SK-N-SH treated with all-trans-retinoic acid at 6 μM for 48 hours (cell line): ENCODE results near the gene TNRC6B.

Experiments used
- ATAC-seq: fragments of 200-7000 bp; cut with Tn5 transposase; 3 replicates; pipeline ENCODE4 v1.9.1; 2020; ENCODE audit warnings: mild to moderate bottlenecking, moderate library complexity
- ARNTL ChIP-seq: fragments of 450-650 bp; formaldehyde crosslinking; IDR thresholded peaks from 2 replicates; pipeline ENCODE4 v1.5.0; 2020; ENCODE audit warnings: low read depth, mild to moderate bottlenecking, moderate library complexity, borderline replicate concordance
- BACH2 ChIP-seq: fragments of 250-450 bp; sonication (Bioruptor Pico); IDR thresholded peaks from 2 replicates; pipeline ENCODE4 v1.9.0; 2021; ENCODE audit warnings: mild to moderate bottlenecking, borderline replicate concordance
- CSDC2 ChIP-seq: fragments of 250-450 bp; sonication (Bioruptor Pico); IDR thresholded peaks from 2 replicates; pipeline ENCODE4 v1.5.0; 2020; ENCODE audit warnings: mild to moderate bottlenecking, moderate library complexity
- ESRRG ChIP-seq: fragments of 250-450 bp; sonication (Bioruptor Pico); IDR thresholded peaks from 2 replicates; pipeline ENCODE4 v1.6.1; 2021; ENCODE audit warnings: mild to moderate bottlenecking
- GLIS3 ChIP-seq: fragments of 250-450 bp; sonication (Bioruptor Pico); IDR thresholded peaks from 2 replicates; pipeline ENCODE4 v1.5.0; 2020; ENCODE audit warnings: mild to moderate bottlenecking, moderate library complexity
- ISL1 ChIP-seq: fragments of 250-450 bp; sonication (Bioruptor Pico); IDR thresholded peaks from 2 replicates; pipeline ENCODE4 v2.1.2; 2022; ENCODE audit warnings: mild to moderate bottlenecking, moderate library complexity
- OSR1 ChIP-seq: fragments of 250-450 bp; sonication (Bioruptor Pico); IDR thresholded peaks from 2 replicates; pipeline ENCODE4 v1.8.0; 2022; ENCODE audit warnings: moderate library complexity, mild to moderate bottlenecking, inconsistent platforms
- PPARA ChIP-seq: fragments of 250-450 bp; sonication (Bioruptor Pico); IDR thresholded peaks from 2 replicates; pipeline ENCODE4 v1.5.0; 2020; ENCODE audit warnings: mild to moderate bottlenecking, borderline replicate concordance
- RARB ChIP-seq: fragments of 250-450 bp; sonication (Bioruptor Pico); IDR thresholded peaks from 2 replicates; pipeline ENCODE4 v1.8.0; 2021; ENCODE audit warnings: mild to moderate bottlenecking, moderate library complexity
- SNAI2 ChIP-seq: fragments of 250-450 bp; sonication (Bioruptor Pico); IDR thresholded peaks from 2 replicates; pipeline ENCODE4 v1.5.0; 2020; ENCODE audit warnings: mild to moderate bottlenecking, moderate library complexity
- TCF4 ChIP-seq: fragments of 250-450 bp; sonication (Bioruptor Pico); IDR thresholded peaks from 2 replicates; pipeline ENCODE4 v1.8.0; 2021; ENCODE audit warnings: mild to moderate bottlenecking, moderate library complexity, borderline replicate concordance
- TOX ChIP-seq: fragments of 250-450 bp; sonication (Bioruptor Pico); IDR thresholded peaks from 2 replicates; pipeline ENCODE4 v1.8.0; 2021; ENCODE audit warnings: mild to moderate bottlenecking, moderate library complexity, borderline replicate concordance
- ZFP3 ChIP-seq: fragments of 250-450 bp; sonication (Bioruptor Pico); IDR thresholded peaks from 2 replicates; pipeline ENCODE4 v1.5.0; 2020; ENCODE audit warnings: mild to moderate bottlenecking, moderate library complexity
- ZFP30 ChIP-seq: fragments of 450-650 bp; formaldehyde crosslinking; IDR thresholded peaks from 2 replicates; pipeline ENCODE4 v1.5.0; 2022; ENCODE audit warnings: mild to moderate bottlenecking, moderate library complexity
- ZNF70 ChIP-seq: fragments of 450-650 bp; formaldehyde crosslinking; IDR thresholded peaks from 2 replicates; pipeline ENCODE4 v1.5.0; 2020; ENCODE audit warnings: mild to moderate bottlenecking, moderate library complexity
- ZNF8 ChIP-seq: fragments of 450-650 bp; formaldehyde crosslinking; IDR thresholded peaks from 2 replicates; pipeline ENCODE4 v1.5.0; 2020; ENCODE audit warnings: mild to moderate bottlenecking, moderate library complexity
- TF ChIP-seq, protein P1 (sequence below): fragments of 250-450 bp; sonication (Bioruptor Pico); IDR thresholded peaks from 2 replicates; pipeline ENCODE4 v1.5.1; 2021; ENCODE audit warnings: mild to moderate bottlenecking, moderate library complexity
- TF ChIP-seq, protein P2 (sequence below): fragments of 250-450 bp; sonication (Bioruptor Pico); IDR thresholded peaks from 2 replicates; pipeline ENCODE4 v1.8.0; 2020; ENCODE audit warnings: mild to moderate bottlenecking, moderate library complexity, borderline replicate concordance
- TF ChIP-seq, protein P3 (sequence below): fragments of 250-450 bp; sonication (Bioruptor Pico); IDR thresholded peaks from 2 replicates; pipeline ENCODE4 v1.5.0; 2020; ENCODE audit warnings: mild to moderate bottlenecking, moderate library complexity
- TF ChIP-seq, protein P4 (sequence below): fragments of 250-450 bp; sonication (Bioruptor Pico); IDR thresholded peaks from 2 replicates; pipeline ENCODE4 v1.8.0; 2021; ENCODE audit warnings: low read depth, mild to moderate bottlenecking, moderate library complexity, borderline replicate concordance

Gene TNRC6B

DNA sequence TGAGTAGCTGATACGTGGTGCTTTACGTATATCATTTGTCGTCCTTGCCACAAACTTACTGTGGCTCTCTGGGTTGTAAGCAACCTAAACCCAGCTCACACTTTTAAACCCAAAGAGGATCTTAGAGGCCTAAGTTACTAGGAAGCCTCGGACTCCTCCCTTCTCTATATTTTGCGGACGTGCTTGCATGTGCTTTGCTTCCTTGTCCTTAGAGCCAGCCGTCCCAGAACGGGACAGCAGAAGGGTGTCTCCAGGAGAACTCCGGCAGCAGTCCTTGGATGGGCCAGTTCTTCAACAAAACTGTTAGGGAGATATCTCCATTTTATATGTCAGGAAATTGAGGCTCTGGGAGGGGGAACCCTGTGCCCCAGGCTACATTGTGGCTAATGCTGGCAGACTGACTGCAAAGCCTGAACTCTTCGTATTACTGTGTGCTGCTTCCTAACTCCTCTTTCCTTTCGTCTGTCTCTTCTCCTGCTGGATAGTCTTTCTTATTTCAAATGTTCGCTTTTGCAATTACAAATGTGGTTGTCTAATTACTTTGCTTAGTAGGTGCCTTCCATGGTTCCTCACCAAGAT, 33.8 kb downstream of the TNRC6B start:
- ATAC-seq = no peak
- TF ChIP-seq ZNF70 (CRISPR knock-in tag) (no peak), ZNF8 (no peak), TOX (CRISPR knock-in tag) (no peak), CSDC2 (CRISPR knock-in tag) (no peak), ESRRG (CRISPR knock-in tag) (no peak)
- TF ChIP-seq, protein P1, sequence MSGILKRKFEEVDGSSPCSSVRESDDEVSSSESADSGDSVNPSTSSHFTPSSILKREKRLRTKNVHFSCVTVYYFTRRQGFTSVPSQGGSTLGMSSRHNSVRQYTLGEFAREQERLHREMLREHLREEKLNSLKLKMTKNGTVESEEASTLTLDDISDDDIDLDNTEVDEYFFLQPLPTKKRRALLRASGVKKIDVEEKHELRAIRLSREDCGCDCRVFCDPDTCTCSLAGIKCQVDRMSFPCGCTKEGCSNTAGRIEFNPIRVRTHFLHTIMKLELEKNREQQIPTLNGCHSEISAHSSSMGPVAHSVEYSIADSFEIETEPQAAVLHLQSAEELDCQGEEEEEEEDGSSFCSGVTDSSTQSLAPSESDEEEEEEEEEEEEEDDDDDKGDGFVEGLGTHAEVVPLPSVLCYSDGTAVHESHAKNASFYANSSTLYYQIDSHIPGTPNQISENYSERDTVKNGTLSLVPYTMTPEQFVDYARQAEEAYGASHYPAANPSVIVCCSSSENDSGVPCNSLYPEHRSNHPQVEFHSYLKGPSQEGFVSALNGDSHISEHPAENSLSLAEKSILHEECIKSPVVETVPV (CRISPR knock-in tag) = no peak
- TF ChIP-seq, all 23 proteins: peak for 0

DNA sequence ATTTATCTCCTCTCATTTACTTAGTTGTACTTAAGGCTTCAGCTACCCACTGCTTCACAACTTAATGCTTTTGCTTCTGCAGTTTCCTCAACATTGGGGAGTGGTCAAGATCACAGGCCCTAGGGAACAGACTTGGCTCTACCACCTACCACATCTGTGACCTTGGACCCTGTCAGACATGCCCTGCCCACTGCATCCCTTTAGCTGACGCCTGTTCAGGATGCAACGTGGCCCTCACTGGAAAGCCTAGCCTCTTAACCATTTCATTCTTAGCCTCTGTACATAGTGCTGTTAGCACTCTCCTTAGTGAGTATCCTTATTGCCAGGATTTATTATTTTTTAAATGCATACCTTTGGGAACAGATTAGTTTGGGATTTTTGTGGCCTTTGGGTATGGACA, 34.4 kb downstream of the TNRC6B start:
- no peak for ATAC-seq
- no peak for TF ChIP-seq OSR1 (CRISPR knock-in tag)
- no peak for TF ChIP-seq BACH2 (CRISPR knock-in tag)
- TF ChIP-seq GLIS3 = no peak
- no peak for TF ChIP-seq PPARA (CRISPR knock-in tag)
- TF ChIP-seq, protein P2, sequence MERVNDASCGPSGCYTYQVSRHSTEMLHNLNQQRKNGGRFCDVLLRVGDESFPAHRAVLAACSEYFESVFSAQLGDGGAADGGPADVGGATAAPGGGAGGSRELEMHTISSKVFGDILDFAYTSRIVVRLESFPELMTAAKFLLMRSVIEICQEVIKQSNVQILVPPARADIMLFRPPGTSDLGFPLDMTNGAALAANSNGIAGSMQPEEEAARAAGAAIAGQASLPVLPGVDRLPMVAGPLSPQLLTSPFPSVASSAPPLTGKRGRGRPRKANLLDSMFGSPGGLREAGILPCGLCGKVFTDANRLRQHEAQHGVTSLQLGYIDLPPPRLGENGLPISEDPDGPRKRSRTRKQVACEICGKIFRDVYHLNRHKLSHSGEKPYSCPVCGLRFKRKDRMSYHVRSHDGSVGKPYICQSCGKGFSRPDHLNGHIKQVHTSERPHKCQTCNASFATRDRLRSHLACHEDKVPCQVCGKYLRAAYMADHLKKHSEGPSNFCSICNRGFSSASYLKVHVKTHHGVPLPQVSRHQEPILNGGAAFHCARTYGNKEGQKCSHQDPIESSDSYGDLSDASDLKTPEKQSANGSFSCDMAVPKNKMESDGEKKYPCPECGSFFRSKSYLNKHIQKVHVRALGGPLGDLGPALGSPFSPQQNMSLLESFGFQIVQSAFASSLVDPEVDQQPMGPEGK (CRISPR knock-in tag) = no peak
- TF ChIP-seq TCF4 (CRISPR knock-in tag) = no peak
- TF ChIP-seq ZFP3 (CRISPR knock-in tag) = no peak
- TF ChIP-seq, protein P1 (CRISPR knock-in tag) = no peak
- TF ChIP-seq, protein P3, sequence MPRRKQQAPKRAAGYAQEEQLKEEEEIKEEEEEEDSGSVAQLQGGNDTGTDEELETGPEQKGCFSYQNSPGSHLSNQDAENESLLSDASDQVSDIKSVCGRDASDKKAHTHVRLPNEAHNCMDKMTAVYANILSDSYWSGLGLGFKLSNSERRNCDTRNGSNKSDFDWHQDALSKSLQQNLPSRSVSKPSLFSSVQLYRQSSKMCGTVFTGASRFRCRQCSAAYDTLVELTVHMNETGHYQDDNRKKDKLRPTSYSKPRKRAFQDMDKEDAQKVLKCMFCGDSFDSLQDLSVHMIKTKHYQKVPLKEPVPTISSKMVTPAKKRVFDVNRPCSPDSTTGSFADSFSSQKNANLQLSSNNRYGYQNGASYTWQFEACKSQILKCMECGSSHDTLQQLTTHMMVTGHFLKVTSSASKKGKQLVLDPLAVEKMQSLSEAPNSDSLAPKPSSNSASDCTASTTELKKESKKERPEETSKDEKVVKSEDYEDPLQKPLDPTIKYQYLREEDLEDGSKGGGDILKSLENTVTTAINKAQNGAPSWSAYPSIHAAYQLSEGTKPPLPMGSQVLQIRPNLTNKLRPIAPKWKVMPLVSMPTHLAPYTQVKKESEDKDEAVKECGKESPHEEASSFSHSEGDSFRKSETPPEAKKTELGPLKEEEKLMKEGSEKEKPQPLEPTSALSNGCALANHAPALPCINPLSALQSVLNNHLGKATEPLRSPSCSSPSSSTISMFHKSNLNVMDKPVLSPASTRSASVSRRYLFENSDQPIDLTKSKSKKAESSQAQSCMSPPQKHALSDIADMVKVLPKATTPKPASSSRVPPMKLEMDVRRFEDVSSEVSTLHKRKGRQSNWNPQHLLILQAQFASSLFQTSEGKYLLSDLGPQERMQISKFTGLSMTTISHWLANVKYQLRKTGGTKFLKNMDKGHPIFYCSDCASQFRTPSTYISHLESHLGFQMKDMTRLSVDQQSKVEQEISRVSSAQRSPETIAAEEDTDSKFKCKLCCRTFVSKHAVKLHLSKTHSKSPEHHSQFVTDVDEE = no peak
- no peak for TF ChIP-seq ARNTL (CRISPR knock-in tag)
- TF ChIP-seq ISL1 (CRISPR knock-in tag) = no peak

DNA sequence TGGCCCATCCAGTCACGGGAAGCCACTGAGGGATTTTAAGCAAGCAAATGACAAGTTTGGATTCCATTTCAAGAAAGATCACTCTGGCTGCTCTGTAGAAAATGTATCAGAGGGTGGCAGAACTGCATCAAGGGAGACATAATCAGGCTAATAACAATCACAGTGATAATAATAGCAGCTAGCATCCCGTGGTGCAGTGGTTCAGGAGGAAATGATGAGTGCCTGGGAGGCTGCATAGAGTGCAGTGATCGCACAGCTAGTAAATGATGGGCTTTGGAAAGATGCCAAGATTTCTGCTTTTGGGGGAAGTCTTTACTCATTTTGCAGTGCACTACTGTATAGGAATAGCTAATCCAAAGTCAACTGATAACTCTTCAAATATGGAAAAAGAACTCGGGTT, 35.8 kb downstream of the TNRC6B start:
- TF ChIP-seq, protein P4, sequence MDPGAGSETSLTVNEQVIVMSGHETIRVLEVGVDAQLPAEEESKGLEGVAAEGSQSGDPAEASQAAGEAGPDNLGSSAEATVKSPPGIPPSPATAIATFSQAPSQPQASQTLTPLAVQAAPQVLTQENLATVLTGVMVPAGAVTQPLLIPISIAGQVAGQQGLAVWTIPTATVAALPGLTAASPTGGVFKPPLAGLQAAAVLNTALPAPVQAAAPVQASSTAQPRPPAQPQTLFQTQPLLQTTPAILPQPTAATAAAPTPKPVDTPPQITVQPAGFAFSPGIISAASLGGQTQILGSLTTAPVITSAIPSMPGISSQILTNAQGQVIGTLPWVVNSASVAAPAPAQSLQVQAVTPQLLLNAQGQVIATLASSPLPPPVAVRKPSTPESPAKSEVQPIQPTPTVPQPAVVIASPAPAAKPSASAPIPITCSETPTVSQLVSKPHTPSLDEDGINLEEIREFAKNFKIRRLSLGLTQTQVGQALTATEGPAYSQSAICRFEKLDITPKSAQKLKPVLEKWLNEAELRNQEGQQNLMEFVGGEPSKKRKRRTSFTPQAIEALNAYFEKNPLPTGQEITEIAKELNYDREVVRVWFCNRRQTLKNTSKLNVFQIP (CRISPR knock-in tag) = no peak
- TF ChIP-seq TCF4 (CRISPR knock-in tag) (no peak), SNAI2 (CRISPR knock-in tag) (no peak), TOX (CRISPR knock-in tag) (no peak), OSR1 (CRISPR knock-in tag) (no peak), ZFP30 (no peak), RARB (CRISPR knock-in tag) (no peak), ZNF70 (CRISPR knock-in tag) (no peak), ZNF8 (no peak), GLIS3 (no peak), BACH2 (CRISPR knock-in tag) (no peak), PPARA (CRISPR knock-in tag) (no peak), ZFP3 (CRISPR knock-in tag) (no peak)
- TF ChIP-seq, protein P1 (CRISPR knock-in tag) = no peak
- TF ChIP-seq, protein P3 = no peak
- TF ChIP-seq, protein P2 (CRISPR knock-in tag) = no peak
- ATAC-seq = no peak
